K562 (cell line): ENCODE results near the gene MID1IP1. TPM values are rescaled to one million over a fixed set of nuclear protein-coding genes. Genes with fewer than 3 reads are reported as not detected.

ENCODE experiments used
- ARID2 ChIP-seq: fragments of 450-650 bp; IDR thresholded peaks from 2 replicates; pipeline ENCODE4 v1.6.1; 2017; ENCODE audit warnings: antibody characterized with exemption, mild to moderate bottlenecking
- ATF1 ChIP-seq, 2 experiments: fragments of 450-650 bp in 1 of 2; IDR thresholded peaks; 2 replicates each; pipeline ENCODE4 v1.6.1; 2016; ENCODE audit warnings: missing compliant biosample characterization in 1 of 2, missing genetic modification characterization in 1 of 2
- CEBPB ChIP-seq: fragments of 450-650 bp; IDR thresholded peaks from 2 replicates; pipeline ENCODE4 v1.6.1; 2016; ENCODE audit warnings: missing genetic modification characterization, missing compliant biosample characterization
- CREBBP ChIP-seq: IDR thresholded peaks from one replicate; pipeline ENCODE4 v1.6.1; 2012; ENCODE audit warnings: low read depth, mild to moderate bottlenecking, control low read depth, inconsistent platforms, low read length
- DDX20 ChIP-seq: fragments of 450-650 bp; IDR thresholded peaks from 2 replicates; pipeline ENCODE4 v1.6.1; 2016; ENCODE audit warnings: missing genetic modification characterization, low read depth, mild to moderate bottlenecking, missing compliant biosample characterization, moderate library complexity
- ELF1 ChIP-seq: fragments of 200-800 bp; sonication (Bioruptor generic); IDR thresholded peaks from 2 replicates; pipeline ENCODE4 v1.6.1; 2016; ENCODE audit warnings: missing genetic modification characterization, missing compliant biosample characterization
- FOXA3 ChIP-seq, 2 experiments: fragments of 450-650 bp in 1 of 2; sonication (generic) in 1 of 2; formaldehyde crosslinking; IDR thresholded peaks in 1 of 2; conservative IDR thresholded peaks in 1 of 2; 2 replicates each; pipeline versions ENCODE4 v1.4.0 to v1.8.0; 2020 to 2022; ENCODE audit warnings: mild to moderate bottlenecking in 2 of 2, missing genetic modification reagents in 1 of 2
- FOXK2 ChIP-seq, 2 experiments: fragments of 450-650 bp; IDR thresholded peaks in 1 of 2; conservative IDR thresholded peaks in 1 of 2; 2 replicates each; pipeline ENCODE4 v1.6.1; 2016; ENCODE audit warnings: low read depth in 2 of 2, mild to moderate bottlenecking in 1 of 2
- GABPB1 ChIP-seq: sonication (generic); formaldehyde crosslinking; IDR thresholded peaks from 2 replicates; pipeline ENCODE4 v1.8.0; 2022; ENCODE audit warnings: mild to moderate bottlenecking, missing genetic modification reagents
- KLF10 ChIP-seq: fragments of 250-450 bp; sonication (Bioruptor Pico); IDR thresholded peaks from 2 replicates; pipeline ENCODE4 v1.6.1; 2021; ENCODE audit warnings: matching md5 sums
- LARP7 ChIP-seq: fragments of 450-650 bp; IDR thresholded peaks from 2 replicates; pipeline ENCODE4 v1.6.1; 2016
- MTA1 ChIP-seq: fragments of 450-650 bp; IDR thresholded peaks from 2 replicates; pipeline ENCODE4 v1.6.1; 2017; ENCODE audit warnings: borderline replicate concordance
- NFATC3 ChIP-seq: fragments of 450-650 bp; IDR thresholded peaks from 2 replicates; pipeline ENCODE4 v1.6.1; 2017; ENCODE audit warnings: mild to moderate bottlenecking
- NR4A1 ChIP-seq, 2 experiments: fragments of 250-450 bp in 1 of 2; fragments of 450-650 bp in 1 of 2; sonication (Bioruptor Pico) in 1 of 2; IDR thresholded peaks; 2 replicates each; pipeline versions ENCODE4 v1.4.0 to v1.6.1; 2016 to 2020; ENCODE audit warnings: mild to moderate bottlenecking in 2 of 2, missing compliant biosample characterization in 1 of 2, missing genetic modification characterization in 1 of 2, moderate library complexity in 1 of 2
- POLR2G ChIP-seq: fragments of 200-400 bp; formaldehyde crosslinking; IDR thresholded peaks from 2 replicates; pipeline ENCODE4 v1.6.1; 2017; ENCODE audit warnings: low read depth, mild to moderate bottlenecking, antibody characterized with exemption, low read length, moderate library complexity
- PTBP1 ChIP-seq: fragments of 200-400 bp; formaldehyde crosslinking; IDR thresholded peaks from 2 replicates; pipeline ENCODE4 v1.6.1; 2017; ENCODE audit warnings: low read depth, low read length
- TRIM25 ChIP-seq: fragments of 450-650 bp; IDR thresholded peaks from 2 replicates; pipeline ENCODE4 v1.7.0; 2016; ENCODE audit warnings: borderline replicate concordance
- XRCC3 ChIP-seq: fragments of 450-650 bp; IDR thresholded peaks from 2 replicates; pipeline ENCODE4 v1.6.1; 2017; ENCODE audit warnings: mild to moderate bottlenecking, moderate library complexity
- ZFP1 ChIP-seq: fragments of 450-650 bp; formaldehyde crosslinking; IDR thresholded peaks from 2 replicates; pipeline ENCODE4 v1.4.0; 2020; ENCODE audit warnings: mild to moderate bottlenecking, mixed read lengths
- ZFP30 ChIP-seq: fragments of 250-450 bp; sonication (Bioruptor Pico); IDR thresholded peaks from 2 replicates; pipeline ENCODE4 v1.8.0; 2022; ENCODE audit warnings: moderate library complexity, mild to moderate bottlenecking, inconsistent platforms, borderline replicate concordance
- ZNF124 ChIP-seq: sonication (generic); formaldehyde crosslinking; IDR thresholded peaks from 2 replicates; pipeline ENCODE4 v1.8.1; 2022; ENCODE audit warnings: missing genetic modification reagents
- ZNF184 ChIP-seq: sonication (generic); formaldehyde crosslinking; IDR thresholded peaks from 2 replicates; pipeline ENCODE4 v1.5.0; 2020; ENCODE audit warnings: missing genetic modification reagents
- ZNF507 ChIP-seq: conservative IDR thresholded peaks from 2 replicates; pipeline ENCODE4 v1.6.1; 2017; ENCODE audit warnings: missing genetic modification characterization, missing compliant biosample characterization
- ZNF512 ChIP-seq: IDR thresholded peaks from 2 replicates; pipeline ENCODE4 v1.6.1; 2016; ENCODE audit warnings: missing genetic modification characterization, missing compliant biosample characterization
- polyA plus RNA-seq, 8 experiments: library from polyadenylated mRNA; depleted of rRNA in 4 of 8; stranded (reverse) in 5 of 8; unstranded in 3 of 8; fragments of >200 nt; fragmentation: Nextera tagmentation in 2 of 8; fragmentation: Illumina TruSeq in 1 of 8; extraction: Ambion mirVana in 2 of 8; extraction: Trizol in 1 of 8; gene quantifications; 2 replicates each; pipeline versions ENCODE4 v1.2.1 to v1.2.3, GENCODE V29; 2011 to 2014; ENCODE audit warnings: inconsistent platforms in 1 of 8, missing spikeins in 1 of 8
- total RNA-seq, 7 experiments: library from RNA; depleted of rRNA in 6 of 7; stranded (reverse); fragments of >200 nt in 6 of 7; fragmentation: Illumina TruSeq in 2 of 7; extraction: Trizol in 2 of 7; gene quantifications; 2 replicates each; pipeline versions ENCODE4 v1.2.1 to v1.2.3, GENCODE V29; 2011 to 2021; ENCODE audit warnings: low replicate concordance in 1 of 7

MID1IP1 gene
- total and polyA plus RNA-seq, 9 of the 15 experiments (the other 6 are each of a cell fraction or from before 2014, with no cell fraction given) = 0.51 to 102 (median 27.5) TPM

- no peak for TF ChIP-seq ZNF512
- TF ChIP-seq NR4A1 (CRISPR knock-in tag; IDR thresholded peaks at IDR 0.05) = no peak
- peak; percentile 69 for TF ChIP-seq NR4A1 (tag; IDR thresholded peaks at IDR 0.05)
- TF ChIP-seq TRIM25 = no peak
- no peak for TF ChIP-seq ZNF124
- no peak for TF ChIP-seq ELF1 (tag)
- TF ChIP-seq PTBP1 = no peak
- TF ChIP-seq ZFP1 (CRISPR knock-in tag) = no peak
- TF ChIP-seq FOXK2 (conservative IDR thresholded peaks at IDR 0.05 in 1 of 2, IDR thresholded peaks at IDR 0.05 in 1 of 2; ENCODE audit: low read depth in 2 of 2) = no peak
- TF ChIP-seq NFATC3 = no peak
- TF ChIP-seq CEBPB (tag) = no peak
- no peak for TF ChIP-seq POLR2G
- TF ChIP-seq GABPB1 (CRISPR knock-in tag) = no peak
- TF ChIP-seq FOXA3 (CRISPR knock-in tag; conservative IDR thresholded peaks at IDR 0.05 in 1 of 2, IDR thresholded peaks at IDR 0.05 in 1 of 2) = no peak
- TF ChIP-seq DDX20 (tag) = peak; percentile 84
- TF ChIP-seq ZFP30 (CRISPR knock-in tag) = no peak
- no peak for TF ChIP-seq ARID2
- no peak for TF ChIP-seq MTA1
- TF ChIP-seq ATF1 (CRISPR knock-in tag; IDR thresholded peaks at IDR 0.05) = no peak
- TF ChIP-seq ATF1 (tag; IDR thresholded peaks at IDR 0.05) = no peak
- TF ChIP-seq LARP7 = no peak
- no peak for TF ChIP-seq CREBBP
- TF ChIP-seq ZNF184 (CRISPR knock-in tag) = no peak
- TF ChIP-seq XRCC3 = no peak
- TF ChIP-seq KLF10 = no peak
- TF ChIP-seq ZNF507 (tag) = no peak
These were observed 17.9 kb downstream of the MID1IP1 start (continued) for GRCh38 chrX:38819163-38819562.
